GM10266 (cell line): Measurements from ENCODE around the gene SLC22A4.

Source experiments
- DNase-seq: peaks from one replicate; pipeline ENCODE4 v3.0.0; 2012; ENCODE audit errors: extremely low spot score
- CTCF ChIP-seq: IDR thresholded peaks from 2 replicates; pipeline ENCODE4 v1.5.1; 2012; ENCODE audit warnings: mild to moderate bottlenecking, low read depth; ENCODE audit not compliant: control insufficient read depth, insufficient read depth; ENCODE audit errors: missing control alignments

Gene SLC22A4

GRCh38 chr5:132372542-132372941, 78.3 kb downstream of the SLC22A4 start:
- no peak for TF ChIP-seq CTCF
- no peak for DNase-seq

GRCh38 chr5:132375957-132376356, 81.8 kb downstream of the SLC22A4 start:
- no peak for DNase-seq
- no peak for TF ChIP-seq CTCF

- DNase-seq = no peak
- TF ChIP-seq CTCF = no peak
Measured at GRCh38 chr5:132376694-132377641, 82.8 kb downstream of the SLC22A4 start.

- DNase-seq = no peak
- TF ChIP-seq CTCF = no peak
Measured at GRCh38 chr5:132377738-132378137, 83.5 kb downstream of the SLC22A4 start.

- DNase-seq = no peak
- TF ChIP-seq CTCF = no peak
Measured at GRCh38 chr5:132378580-132378979, 84.4 kb downstream of the SLC22A4 start.

GRCh38 chr5:132380047-132380446, 85.9 kb downstream of the SLC22A4 start:
- DNase-seq = no peak

More at GRCh38 chr5:132380047-132380446, 85.9 kb downstream of the SLC22A4 start:
- TF ChIP-seq CTCF = no peak
